ENCODE measurements around the gene PTPN3.
"Not testable (repeated sequence)": the region's sequence is repeated elsewhere in the genome, so short reads cannot be mapped to it uniquely, and the experiment has no call there.

The PTPN3 gene

DNA sequence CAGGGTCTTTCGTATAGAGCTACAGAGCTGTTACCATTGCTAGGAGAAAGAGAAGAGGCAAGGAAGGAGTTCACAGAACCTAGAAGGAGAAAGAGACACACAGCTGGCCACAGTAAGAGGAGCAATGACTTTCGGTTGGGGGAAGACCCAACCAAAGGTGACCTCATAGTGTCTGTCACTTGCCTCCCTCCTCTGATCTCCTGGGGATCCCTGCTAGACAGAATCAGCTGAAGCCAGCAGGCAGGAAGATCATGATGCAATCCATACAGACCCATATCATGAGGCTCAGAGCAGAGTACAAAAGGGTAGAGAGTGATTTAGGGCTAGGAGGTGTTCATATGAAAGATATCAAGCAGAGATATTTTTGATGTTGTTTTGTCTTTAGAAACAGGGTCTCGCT, 151.2 kb downstream of the PTPN3 start:
- DNase-seq (ENCODE audit: low spot score) = no peak

GRCh38 chr9:109344866-109345265, 153.2 kb downstream of the PTPN3 start:
- no peak for DNase-seq (ENCODE audit: low spot score)

- no peak for DNase-seq (ENCODE audit: low spot score)
Observed at GRCh38 chr9:109342878-109343277, 155.2 kb downstream of the PTPN3 start.

DNA sequence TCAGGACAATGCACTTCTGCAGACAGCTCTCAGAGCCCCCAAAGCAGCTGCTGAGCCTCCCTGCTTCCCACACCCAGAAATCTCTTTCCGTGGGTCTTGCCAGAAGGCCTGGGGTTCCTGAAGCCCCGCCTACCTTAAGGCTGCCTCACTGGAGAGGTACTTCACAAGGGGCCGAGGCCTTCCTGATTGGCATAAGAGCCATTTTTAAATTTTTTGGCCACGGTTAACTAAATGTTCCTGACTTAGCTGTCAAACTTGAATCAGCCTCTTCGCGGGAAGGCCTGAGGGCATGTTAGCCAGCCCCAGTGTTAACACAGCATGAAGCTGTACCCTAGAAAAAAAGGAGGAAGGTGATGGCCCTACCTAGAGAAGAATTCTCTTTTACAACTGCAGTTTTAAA, 156.5 kb downstream of the PTPN3 start:
- DNase-seq (ENCODE audit: low spot score) = no peak

GRCh38 chr9:109340979-109341378, 157.1 kb downstream of the PTPN3 start:
- not testable (repeated sequence) for DNase-seq (ENCODE audit: low spot score)

- DNase-seq (ENCODE audit: low spot score) = no peak
Observed at GRCh38 chr9:109336409-109336808, 161.7 kb downstream of the PTPN3 start.

- no peak for DNase-seq (ENCODE audit: low spot score)
Observed at GRCh38 chr9:109335929-109336328, 162.2 kb downstream of the PTPN3 start.

- no peak for DNase-seq (ENCODE audit: low spot score)
Observed at GRCh38 chr9:109335121-109335520, 163.0 kb downstream of the PTPN3 start.

DNA sequence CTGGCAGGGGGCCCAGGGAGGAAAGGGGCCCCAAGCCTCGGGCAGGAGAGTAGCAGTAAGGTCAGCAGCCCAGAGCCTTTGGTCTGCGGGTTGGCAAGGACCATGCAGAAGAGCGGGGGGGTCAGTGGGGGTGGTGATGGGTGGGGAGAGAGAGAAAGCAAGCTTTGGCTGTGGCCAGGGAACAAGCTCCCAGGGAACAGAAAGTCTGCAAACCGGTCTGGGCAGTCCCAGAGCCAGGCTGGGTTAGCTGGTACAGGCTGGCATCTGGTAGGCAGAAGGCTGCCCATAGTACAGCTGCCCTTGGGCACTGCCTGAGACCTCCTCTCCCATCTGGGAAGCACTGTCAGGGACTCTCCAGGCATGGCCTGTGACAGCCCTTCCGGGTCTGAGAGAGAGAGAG, 166.8 kb downstream of the PTPN3 start:
- DNase-seq (ENCODE audit: low spot score) = no peak

GRCh38 chr9:109329638-109330258, 168.4 kb downstream of the PTPN3 start:
- no peak for DNase-seq (ENCODE audit: low spot score)

DNA sequence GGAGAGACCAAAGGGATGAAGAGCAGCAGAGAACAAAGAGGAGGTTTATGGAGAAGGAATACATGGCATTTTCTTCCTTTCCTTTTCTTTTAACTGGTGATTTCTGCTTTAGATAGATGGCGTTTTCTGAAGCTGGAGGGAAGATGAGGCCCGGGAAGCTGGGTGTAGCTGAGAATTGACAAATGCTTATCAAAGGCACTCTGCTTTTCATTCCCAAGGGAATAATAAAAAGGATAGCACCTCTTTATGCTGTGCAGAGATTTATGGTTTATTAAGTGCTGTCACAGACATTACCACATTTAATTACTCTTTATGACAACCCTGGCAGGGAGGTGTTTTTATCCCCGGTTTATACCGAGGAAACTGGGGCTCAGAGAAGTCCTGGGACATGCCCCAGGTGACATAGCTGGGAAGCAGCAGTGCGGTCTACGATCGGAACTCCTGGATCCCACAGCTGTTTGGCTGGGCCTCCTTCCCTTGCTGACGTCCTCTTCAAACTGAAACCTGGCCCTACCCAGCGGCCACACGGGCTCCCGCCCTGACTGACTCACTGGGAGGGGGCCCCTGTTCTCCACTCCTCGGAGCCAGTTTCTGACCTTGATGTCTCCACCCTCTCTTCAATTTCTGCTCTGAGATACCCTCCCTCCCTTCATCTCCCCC, 169.0 kb downstream of the PTPN3 start:
- peak; percentile 55 for DNase-seq (ENCODE audit: low spot score)

Measured in AG08395 (cell line).